Neuron (in vitro differentiated cells): Measurements from ENCODE around the gene CD300C.
"Not testable (repeated sequence)": the region's sequence is repeated elsewhere in the genome, so short reads cannot be mapped to it uniquely, and the experiment has no call there.

Source experiments
- H2AFZ ChIP-seq: one replicate; pipeline ENCODE4 v1.6.1; 2013; ENCODE audit warnings: low read depth, mild to moderate bottlenecking, inconsistent platforms, low read length, moderate library complexity
- H3K27me3 ChIP-seq: one replicate; pipeline ENCODE4 v1.6.1; 2013; ENCODE audit warnings: low read length; ENCODE audit not compliant: insufficient read depth
- H3K36me3 ChIP-seq: one replicate; pipeline ENCODE4 v1.6.1; 2013; ENCODE audit warnings: low read length; ENCODE audit not compliant: insufficient read depth
- H3K4me1 ChIP-seq: one replicate; pipeline ENCODE4 v1.6.1; 2013; ENCODE audit warnings: low read length; ENCODE audit not compliant: insufficient read depth
- H3K4me3 ChIP-seq: 2 replicates; pipeline ENCODE4 v1.5.1; 2013; ENCODE audit warnings: mild to moderate bottlenecking, low read length, moderate library complexity
- H3K9me3 ChIP-seq: one replicate; pipeline ENCODE4 v1.6.1; 2013; ENCODE audit warnings: low read length

The CD300C gene

DNA sequence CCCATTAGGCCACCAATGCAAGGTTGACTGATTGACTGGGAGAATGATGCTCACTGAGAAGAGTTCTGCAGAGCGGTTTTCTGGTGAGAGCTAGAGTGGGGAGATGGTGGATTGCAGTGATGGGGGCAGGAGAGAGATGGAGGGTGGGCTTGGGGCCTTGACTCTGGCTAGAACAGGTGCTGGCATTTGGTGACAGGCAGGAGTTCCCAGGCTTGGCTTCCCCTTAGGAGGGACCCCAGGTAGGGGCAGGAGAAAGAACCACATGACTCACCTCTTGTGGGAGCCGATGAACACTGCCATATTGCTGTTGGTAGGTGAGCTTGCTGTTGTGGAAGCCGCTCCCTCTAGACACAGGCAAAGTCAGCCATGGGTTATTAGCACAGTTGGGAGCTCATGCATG lies 22.6 kb downstream of the CD300C start:
- no peak overlapping the region for H2AFZ ChIP-seq
- no peaks in the 10 kb centered on the region for H3K27me3 ChIP-seq
- H3K36me3 ChIP-seq, result no peaks in the 10 kb centered on the region

DNA sequence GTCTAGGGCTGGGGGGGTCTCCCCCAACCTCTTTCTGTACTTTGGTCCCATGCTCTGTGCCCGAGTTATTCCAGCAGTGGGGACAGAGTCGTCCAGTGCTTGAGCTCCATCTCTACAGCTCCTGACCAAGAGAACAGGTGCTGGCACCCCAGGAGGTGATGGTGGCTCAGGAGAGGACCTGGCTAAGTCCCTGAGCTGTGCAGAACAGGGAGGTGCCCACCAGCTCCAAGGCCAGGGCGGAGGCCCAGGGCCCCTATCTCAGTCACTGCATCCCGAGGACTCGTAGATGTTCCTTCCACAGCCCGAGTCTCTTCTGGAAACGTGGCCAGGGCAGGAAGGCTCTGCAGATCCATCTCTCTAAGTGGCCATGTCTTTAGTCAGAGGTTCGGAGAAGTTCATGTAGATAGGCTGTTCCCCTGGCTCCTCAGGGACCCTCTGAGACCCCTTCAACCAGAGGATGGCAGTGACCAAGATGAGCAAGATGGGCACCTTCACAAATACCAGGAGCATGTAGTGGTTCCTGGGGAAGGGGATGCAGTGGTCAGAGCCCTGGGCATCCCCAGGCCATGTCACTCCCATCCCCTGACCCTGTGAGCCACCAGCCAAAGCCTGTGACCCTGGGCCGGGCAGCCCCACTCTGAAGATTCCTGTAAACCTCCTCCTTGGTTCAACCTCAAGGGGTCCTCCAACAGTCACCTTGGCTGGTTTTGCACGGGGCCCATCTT lies 23.4 kb downstream of the CD300C start:
- no peak overlapping the region for H2AFZ ChIP-seq
- H3K9me3 ChIP-seq, result no peaks in the 10 kb centered on the region
- no peak overlapping the region for H3K4me3 ChIP-seq
- no peaks in the 10 kb centered on the region for H3K4me1 ChIP-seq
- no peaks in the 10 kb centered on the region for H3K36me3 ChIP-seq
- no peaks in the 10 kb centered on the region for H3K27me3 ChIP-seq

More for the DNA sequence above, 22.6 kb downstream of the CD300C start:
- Histone ChIP-seq H3K9me3 (no peaks in the 10 kb centered on the region), H3K4me1 (no peaks in the 10 kb centered on the region), H3K4me3 (no peak overlapping the region)

DNA sequence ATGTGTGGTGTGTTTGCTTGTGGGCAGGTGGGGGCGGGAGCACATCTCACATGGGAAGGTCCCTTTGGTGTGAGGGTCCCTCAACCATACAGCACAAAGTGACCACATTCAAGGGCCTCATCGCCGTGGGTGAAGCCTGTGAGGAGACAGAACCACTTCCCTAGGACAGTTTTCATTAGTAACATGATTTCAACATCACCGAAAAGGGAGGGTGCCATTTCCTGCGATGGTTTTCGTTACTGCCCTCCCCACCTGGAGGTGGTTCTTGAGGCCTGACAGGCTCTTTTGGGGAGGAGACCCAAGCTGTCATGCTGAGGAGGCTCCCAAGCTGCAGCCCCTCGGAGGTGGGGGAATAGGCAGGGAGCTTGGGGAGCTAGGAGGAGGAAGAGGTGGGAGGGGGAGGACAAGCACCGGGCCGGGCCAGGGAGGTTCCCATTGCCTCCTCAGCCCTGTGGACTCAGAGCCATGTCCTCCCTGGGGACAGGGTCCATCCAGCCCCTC lies 24.2 kb downstream of the CD300C start:
- Histone ChIP-seq H3K4me1 (no peaks in the 10 kb centered on the region), H3K36me3 (no peaks in the 10 kb centered on the region), H3K27me3 (no peaks in the 10 kb centered on the region), H3K4me3 (no peak overlapping the region), H2AFZ (no peak overlapping the region), H3K9me3 (no peaks in the 10 kb centered on the region)

DNA sequence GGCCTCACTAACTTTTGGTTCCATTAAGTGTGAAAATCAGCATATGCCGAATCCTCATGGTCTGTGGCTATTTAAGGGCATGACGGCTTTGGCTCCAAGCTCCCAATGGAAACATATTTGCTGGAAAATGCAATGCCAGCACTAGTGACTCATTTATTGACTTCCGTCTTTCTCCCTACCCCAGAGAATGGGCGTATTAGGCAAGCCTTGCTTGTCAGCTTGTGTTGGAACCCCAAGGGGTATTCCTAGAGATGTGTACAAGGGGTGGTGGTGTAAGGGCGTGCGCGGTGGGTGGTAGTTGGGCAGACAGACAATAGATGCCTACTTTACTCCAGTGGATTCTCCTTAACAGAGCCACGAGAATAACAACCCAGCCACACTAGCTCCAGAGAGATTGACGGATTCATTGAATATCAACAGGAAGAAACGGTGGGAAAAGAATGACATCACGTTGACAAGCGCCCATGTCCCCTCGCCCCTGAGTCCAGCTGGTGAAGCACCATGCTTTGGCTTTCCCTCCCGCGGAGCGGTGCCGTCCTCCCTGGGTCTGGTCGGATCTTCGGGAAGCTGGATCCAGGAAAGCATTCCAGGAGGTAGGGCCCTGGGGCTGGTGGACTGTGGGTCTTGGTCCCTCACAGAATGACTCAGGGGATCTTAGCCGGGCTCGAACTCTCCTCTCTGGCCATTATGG lies 25.0 kb downstream of the CD300C start:
- Histone ChIP-seq H3K27me3 (no peaks in the 10 kb centered on the region), H3K4me3 (no peak overlapping the region), H3K9me3 (no peaks in the 10 kb centered on the region), H3K4me1 (no peaks in the 10 kb centered on the region), H3K36me3 (no peaks in the 10 kb centered on the region), H2AFZ (no peak overlapping the region)

DNA sequence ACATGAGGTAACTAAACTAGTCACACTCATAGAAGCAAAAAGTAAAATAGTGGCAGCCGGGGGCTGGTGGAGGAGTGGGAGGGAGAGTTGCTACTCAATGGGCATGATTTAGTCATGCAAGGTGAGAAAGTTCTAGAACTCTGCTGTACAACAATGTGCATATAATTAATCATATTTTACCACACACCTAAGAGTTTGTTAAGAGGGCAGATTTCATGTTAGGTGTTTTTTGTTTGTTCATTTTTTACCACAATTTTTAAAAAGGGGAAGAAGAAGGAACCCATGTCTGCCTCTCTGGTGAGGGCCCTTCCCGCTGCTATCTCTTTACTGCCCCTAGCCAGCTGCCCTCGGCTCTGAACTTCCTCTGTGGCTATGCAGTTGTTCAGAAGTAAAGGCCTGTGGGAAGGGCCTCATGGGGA lies 25.9 kb downstream of the CD300C start:
- H2AFZ ChIP-seq, result no peak overlapping the region
- no peaks in the 10 kb centered on the region for H3K4me1 ChIP-seq
- no peaks in the 10 kb centered on the region for H3K9me3 ChIP-seq
- no peaks in the 10 kb centered on the region for H3K27me3 ChIP-seq
- no peaks in the 10 kb centered on the region for H3K36me3 ChIP-seq
- H3K4me3 ChIP-seq, result no peak overlapping the region

DNA sequence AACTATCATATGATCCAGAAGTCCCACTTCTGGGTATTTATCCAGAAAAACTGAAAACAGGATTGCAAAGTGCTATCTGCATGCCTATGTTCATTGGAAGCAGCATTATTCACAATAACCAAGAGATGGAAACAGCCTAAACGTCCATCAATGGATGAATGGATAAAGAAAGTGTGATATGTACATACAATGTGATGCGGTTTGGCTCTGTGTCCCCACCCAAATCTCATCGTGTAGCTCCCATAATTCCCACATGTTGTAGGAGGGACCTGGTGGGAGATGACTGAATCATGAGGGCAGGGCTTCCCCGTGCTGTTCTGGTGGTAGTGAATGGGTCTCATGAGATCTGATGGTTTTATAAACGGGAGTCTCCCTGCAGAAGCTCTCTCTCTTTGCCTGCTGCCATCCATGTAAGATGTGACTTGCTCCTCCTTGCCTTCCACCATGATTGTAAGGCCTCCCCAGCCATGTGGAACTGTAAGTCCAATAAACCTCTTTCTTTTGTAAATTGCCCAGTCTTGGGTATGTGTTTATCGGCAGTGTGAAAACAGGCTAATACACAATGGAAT lies 27.4 kb downstream of the CD300C start:
- H3K4me3 ChIP-seq, H3K36me3 ChIP-seq, H3K9me3 ChIP-seq, H3K27me3 ChIP-seq, H3K4me1 ChIP-seq, H2AFZ ChIP-seq: not testable (repeated sequence)

DNA sequence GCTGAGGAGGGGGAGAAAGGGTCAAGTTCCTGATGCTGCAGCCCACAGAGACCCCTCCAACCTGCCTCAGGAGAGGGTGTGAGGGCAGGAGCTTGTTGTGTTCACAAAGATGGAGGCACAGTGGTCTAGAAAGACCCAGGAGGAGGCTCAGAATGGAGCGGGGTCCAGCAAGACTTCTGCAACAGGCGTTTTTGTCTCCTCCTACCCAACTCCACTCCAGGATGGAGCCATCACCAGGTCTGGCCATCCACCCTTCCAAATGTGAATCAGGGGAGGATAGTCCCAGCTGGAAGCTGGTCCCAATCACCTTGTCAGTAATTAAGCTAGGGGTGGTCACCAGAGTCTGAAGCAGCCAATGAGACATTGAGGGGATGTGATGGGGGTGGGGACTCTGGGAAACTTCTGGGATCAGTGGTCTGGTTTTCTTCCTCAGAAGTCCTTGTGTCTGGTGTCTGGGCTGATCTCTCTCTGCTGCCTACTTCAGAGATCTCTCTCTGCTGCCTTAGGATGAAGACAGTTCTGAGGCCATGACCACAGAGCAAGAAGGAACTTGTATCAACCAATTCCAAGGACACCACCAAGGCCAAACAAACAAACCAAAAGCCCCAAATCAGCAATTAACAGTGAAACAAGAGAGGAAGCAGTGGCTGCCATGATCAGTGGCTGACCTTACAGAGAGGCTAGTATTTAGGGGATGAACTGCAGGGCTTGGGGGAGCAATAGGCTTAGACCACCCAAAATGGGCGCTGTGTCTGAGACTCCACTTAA lies 29.2 kb downstream of the CD300C start:
- H3K4me3 ChIP-seq, result no peak overlapping the region
- H2AFZ ChIP-seq, result no peak overlapping the region
- peaks cover 4% of the 10 kb centered on the region for H3K9me3 ChIP-seq
- no peaks in the 10 kb centered on the region for H3K36me3 ChIP-seq
- H3K27me3 ChIP-seq, result no peaks in the 10 kb centered on the region
- no peaks in the 10 kb centered on the region for H3K4me1 ChIP-seq

DNA sequence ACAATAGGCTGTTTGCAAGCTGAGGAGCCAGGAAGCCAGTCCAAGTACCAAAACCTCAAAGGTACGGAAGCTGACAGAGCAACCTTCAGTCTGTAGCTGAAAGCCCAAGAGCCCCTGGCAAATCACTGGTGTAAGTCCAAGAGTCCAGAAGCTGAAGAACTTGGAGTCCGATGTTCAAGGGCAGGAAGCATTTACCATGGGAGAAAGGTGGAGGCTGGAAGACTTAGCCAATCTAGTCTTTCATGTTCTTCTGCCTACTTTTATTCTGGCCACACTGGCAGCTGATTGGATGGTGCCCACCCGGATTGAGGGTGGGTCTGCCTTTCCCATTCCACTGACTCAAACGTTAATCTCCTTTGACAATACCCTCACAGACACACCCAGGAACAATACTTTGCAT lies 30.0 kb downstream of the CD300C start:
- Histone ChIP-seq H3K36me3 (no peaks in the 10 kb centered on the region), H3K4me1 (no peaks in the 10 kb centered on the region), H3K9me3 (peaks cover 4% of the 10 kb centered on the region), H3K4me3 (no peak overlapping the region), H2AFZ (no peak overlapping the region), H3K27me3 (no peaks in the 10 kb centered on the region)

DNA sequence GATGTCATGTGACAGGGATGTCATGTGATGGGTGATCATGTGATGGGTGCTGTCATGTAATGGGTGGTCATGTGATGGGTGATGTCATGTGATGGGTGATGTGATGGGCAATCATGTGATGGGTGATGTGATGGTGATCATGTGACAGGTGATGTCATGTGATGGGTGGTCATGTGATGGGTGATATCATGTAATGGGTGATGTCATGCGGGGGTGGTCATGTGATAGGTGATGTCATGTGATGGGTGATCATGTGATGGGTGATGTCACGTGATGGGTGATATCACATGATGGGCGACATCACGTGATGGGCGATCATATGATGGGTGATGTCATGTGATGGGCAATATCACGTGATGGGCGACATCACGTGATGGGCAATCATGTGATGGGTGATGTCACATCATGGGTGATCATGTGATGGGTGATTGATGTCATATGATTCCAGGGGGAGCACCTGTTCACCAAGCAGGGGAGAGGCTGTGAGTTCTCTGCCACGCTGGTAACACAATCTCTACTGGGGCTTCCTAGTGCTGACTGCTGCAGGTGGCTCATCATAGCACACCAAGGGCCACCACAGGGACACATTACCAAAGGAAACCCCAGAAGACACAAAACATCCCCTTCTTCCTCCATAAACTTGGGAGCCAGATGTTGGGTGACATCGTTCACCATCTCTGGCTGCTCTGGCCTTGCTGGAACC lies 31.1 kb downstream of the CD300C start:
- no peaks in the 10 kb centered on the region for H3K27me3 ChIP-seq
- no peaks in the 10 kb centered on the region for H3K36me3 ChIP-seq
- peaks cover 4% of the 10 kb centered on the region for H3K9me3 ChIP-seq
- no peaks in the 10 kb centered on the region for H3K4me1 ChIP-seq
- H2AFZ ChIP-seq, result no peak overlapping the region
- no peak overlapping the region for H3K4me3 ChIP-seq

DNA sequence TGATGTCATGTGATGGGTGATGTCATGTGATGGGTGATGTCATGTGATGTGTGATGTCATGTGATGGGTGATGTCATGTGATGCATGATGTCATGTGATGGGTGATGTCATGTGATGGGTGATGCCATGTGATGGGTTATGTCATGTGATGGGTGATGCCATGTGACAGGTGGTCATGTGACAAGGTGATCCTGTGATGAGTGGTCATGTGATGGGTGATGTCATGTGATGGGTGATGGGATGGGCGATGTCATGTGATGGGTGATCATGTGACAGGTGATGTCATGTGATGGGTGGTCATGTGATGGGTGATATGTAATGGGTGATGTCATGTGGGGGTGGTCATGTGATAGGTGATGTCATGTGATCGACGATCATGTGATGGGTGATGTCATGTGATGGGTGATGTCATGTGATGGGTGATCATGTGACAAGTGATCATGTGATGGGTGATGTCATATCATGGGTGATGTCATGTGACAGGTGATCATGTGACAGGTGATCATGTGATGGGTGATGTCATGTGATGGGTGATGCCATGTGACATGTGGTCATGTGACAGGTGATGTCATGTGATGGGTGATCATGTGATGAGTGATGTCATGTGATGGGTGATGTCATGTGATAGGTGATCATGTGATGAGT lies 31.8 kb downstream of the CD300C start:
- no peaks in the 10 kb centered on the region for H3K36me3 ChIP-seq

DNA sequence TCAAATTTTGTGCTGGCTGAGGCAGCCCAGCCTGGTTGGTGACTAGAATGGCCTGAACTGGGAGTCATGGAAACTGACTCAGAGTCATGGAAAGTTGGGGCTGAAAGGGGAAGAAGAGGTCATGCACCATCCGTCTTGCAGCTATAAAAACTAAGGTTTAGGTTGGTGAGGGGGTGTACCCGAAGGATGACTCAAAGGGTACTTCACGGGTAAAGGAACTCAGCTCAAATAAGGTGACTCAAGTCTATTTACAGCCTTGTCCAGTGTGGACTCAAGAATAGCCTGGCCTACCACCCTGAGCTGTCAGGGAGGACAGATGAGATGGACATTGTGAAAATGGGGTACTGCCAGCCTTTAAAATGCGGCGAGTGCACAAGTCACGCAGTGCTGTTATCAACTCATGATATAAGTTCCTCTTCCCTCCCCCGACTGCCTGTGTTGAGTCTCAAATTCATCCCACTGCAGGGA lies 33.3 kb downstream of the CD300C start:
- no peaks in the 10 kb centered on the region for H3K36me3 ChIP-seq
- no peaks in the 10 kb centered on the region for H3K27me3 ChIP-seq
- H3K4me3 ChIP-seq, result no peak overlapping the region
- H2AFZ ChIP-seq, result no peak overlapping the region
- H3K9me3 ChIP-seq, result peaks cover 4% of the 10 kb centered on the region
- no peaks in the 10 kb centered on the region for H3K4me1 ChIP-seq

More for the DNA sequence above, 31.8 kb downstream of the CD300C start:
- no peak overlapping the region for H3K4me3 ChIP-seq
- H3K9me3 ChIP-seq, result peaks cover 4% of the 10 kb centered on the region
- H3K27me3 ChIP-seq, result no peaks in the 10 kb centered on the region
- no peak overlapping the region for H2AFZ ChIP-seq
- H3K4me1 ChIP-seq, result no peaks in the 10 kb centered on the region

DNA sequence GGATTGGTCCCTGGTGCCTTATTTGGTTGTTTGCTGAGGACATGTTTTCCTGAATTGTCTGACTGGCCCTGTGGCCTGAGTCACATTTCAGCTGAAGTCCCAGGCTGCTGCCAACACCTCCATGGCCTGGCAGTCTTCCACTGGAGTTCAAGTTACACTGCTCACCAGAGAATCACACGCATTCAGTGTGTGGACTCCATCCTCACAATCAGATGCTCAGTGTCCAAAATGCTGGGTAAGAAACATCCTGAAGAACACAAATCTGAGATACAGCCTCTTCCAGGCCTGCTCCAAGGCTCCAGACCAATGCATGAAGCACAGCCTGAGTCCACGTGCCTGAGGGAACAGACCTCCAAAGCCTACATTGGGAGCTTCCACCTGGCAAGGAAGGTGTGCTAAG lies 33.9 kb downstream of the CD300C start:
- Histone ChIP-seq H3K27me3 (no peaks in the 10 kb centered on the region), H3K4me1 (no peaks in the 10 kb centered on the region), H3K4me3 (no peak overlapping the region), H2AFZ (no peak overlapping the region), H3K9me3 (peaks cover 4% of the 10 kb centered on the region), H3K36me3 (no peaks in the 10 kb centered on the region)
